Forelimb muscle (tissue), 1 donor: ENCODE data around the gene AMOT. TPM values are rescaled to one million over a fixed set of nuclear protein-coding genes. Genes with fewer than 3 reads are reported as not detected.

Source experiments
- DNase-seq: peaks from one replicate; pipeline ENCODE4 v3.0.0-alpha.2; 2013; ENCODE audit warnings: low read depth
- polyA plus RNA-seq: library from polyadenylated mRNA; unstranded; fragments of 120-200 nt; gene quantifications from one replicate; pipeline ENCODE4 v1.2.1, GENCODE V29; 2013; ENCODE audit not compliant: insufficient read length

AMOT gene
- polyA plus RNA-seq, 1 donor, result 22.1 TPM

DNA sequence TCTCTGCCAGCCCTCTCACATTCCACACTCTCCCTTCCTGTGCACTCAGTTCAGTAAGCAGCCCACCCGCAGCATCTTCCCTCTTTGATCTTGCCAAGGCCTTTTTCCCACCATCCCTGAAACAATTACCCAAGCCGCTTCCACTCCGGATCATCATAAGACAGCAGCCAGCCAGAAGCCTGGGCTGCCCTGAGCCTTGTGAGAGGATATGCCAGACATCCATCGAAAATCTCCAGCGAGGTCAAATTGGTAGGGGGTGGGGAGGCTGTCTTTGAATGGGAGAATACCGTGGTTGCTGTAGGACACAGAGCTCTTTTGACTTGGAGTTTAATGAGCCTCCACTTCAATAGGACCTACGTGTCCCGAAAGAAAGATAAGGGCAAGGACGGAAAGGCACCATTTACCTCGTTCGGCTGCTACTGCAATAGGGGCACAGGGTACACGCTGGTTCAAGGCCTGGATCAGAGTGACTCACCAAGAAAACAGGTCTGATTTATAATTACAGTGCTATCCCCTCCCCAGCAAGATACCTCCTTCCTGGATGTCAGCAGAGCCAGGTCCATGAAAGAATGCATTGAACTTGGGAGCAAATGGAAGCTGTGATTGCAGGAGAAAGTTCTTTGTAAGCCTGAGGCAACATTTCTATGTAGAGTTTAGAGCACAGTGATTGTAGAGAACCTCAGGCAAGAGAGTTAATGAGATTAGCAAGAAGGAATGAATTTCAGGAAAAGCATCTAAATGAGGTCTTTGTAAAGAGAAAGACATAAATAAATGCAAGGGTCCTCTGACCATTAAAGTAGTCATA is 39.5 kb downstream of the AMOT start:
- no peak for DNase-seq

DNA sequence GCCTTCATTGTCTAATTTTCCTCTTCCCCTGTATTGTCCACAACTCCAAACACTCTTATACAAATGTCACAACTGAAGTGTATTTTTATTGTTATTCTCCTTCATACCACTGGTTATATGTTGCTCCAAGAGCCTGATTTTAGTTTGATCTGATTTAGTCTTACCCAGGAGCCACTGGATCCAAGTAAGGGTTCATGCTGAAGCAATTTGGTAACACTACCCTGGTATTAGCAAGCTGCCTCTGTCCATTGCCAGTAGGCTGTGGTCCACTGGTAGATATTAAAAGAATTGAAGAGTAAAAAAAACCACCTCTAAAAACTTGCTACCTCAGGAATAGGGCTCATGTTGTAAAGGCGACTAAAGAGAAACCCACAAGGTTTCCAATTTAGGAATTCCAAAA is 41.2 kb downstream of the AMOT start:
- no peak for DNase-seq

DNA sequence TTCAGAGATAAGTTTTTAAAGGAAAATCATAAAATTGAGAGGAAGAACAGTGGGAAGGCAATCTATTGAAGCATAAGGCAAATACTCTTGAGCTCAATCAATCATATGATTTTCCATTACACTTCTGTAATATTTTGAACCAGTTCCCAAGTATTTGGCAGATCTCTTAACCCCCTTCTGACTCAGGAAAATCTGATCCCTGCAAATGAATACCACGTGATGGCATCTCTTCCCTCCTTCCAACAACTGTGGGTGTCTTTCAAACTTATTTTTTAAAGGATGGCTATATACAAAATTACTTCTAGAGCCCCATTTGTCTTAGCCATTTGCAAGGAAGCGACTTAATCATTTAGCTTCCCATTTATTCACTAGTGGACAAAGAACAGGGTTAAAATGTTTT is 41.9 kb downstream of the AMOT start:
- DNase-seq, result no peak

DNA sequence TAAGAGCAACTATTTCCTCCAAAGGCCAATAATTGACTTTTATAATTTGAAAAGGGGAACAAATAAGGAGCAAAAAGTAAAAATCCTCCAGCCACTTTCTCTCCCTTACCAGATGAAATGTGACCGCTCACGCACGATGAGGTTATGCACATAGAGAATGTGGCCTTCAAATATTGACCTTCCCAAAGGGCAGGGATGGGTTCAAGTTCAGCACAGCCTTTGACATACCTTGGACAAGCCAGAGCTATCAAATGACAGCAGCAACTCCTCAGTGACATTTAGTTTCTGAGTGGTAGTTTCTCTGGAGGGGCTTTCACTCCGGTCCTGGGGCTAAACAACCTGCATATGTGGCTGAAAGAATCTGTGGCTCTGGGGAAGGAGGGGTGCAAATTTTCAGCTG is 50.7 kb downstream of the AMOT start:
- no peak for DNase-seq

DNA sequence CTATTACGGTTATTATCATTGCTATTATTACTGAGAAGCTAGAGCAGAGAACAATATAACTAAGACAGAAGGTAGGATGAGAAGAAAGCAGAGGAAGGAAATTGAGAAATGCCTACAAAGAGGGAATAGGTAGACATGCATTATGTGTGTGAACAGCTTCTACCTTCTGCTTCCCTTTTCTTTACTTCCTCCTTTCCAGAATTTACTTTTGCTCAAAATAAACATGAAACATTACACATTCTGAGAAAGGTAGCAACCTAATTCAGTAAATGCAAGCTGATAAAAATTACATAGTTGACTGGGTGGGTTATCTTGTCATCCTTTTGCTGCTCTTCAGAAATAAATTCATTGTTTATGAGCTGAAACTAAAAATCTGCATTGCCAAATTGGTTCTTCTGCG is 54.6 kb downstream of the AMOT start:
- no peak for DNase-seq

DNA sequence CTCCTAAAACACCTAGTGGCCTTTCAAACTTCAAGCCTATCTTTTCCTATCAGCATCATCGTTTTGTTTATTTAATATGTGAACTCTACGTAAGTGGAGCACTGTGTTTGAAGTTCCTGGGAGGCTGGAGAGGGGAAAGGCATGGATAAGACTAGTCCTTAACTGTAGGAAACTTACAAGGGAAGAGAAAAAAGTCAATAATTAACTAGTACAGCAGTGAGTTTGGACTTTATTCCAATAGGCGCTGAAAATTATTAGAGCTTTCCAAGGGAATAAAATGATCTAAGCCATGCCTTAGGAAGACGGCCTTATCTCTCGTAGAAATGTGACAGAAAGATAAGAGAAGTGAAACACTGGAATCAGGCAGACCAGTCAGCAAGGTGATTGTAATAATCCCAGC is 55.3 kb downstream of the AMOT start:
- DNase-seq, result no peak

DNA sequence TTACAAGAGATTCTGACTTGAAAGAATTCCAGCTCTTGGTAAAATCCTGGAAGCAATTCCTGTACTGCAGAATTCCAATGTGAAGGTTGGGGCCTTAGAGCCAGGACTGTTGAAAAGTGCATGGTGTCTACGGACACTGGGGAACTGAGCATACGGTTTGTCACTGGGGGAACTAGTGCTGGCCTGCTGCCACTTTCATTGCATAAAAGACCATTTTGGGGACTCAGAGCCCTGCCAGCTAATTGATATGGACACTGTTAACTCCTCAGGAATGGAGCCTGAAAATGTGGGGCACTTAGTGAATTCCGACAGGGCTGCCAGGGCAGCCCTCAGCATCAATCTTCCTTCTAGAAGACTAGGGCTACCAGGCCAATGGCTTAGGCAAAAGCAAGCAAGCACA is 55.9 kb downstream of the AMOT start:
- DNase-seq, result no peak

DNA sequence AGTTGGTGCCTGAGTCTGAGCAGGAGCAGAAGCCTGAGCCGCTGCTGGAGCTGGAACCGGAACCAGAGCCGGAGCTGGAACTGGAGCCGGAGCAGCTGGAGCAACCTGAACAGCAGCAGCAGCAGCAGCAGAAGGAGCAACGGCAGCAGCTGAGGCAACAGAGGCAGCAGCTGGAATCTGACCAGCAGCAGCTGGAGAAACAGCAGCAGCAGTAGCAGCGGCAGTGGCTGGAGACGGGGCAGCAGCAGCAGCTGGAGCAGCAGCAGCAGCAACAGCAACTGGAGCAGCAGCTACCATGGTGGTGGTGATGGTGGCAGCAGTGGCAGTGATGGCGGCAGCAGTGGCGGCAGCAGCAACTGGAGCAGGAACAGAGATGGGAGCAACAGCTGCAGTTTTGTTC is 61.5 kb downstream of the AMOT start:
- DNase-seq, result no peak

DNA sequence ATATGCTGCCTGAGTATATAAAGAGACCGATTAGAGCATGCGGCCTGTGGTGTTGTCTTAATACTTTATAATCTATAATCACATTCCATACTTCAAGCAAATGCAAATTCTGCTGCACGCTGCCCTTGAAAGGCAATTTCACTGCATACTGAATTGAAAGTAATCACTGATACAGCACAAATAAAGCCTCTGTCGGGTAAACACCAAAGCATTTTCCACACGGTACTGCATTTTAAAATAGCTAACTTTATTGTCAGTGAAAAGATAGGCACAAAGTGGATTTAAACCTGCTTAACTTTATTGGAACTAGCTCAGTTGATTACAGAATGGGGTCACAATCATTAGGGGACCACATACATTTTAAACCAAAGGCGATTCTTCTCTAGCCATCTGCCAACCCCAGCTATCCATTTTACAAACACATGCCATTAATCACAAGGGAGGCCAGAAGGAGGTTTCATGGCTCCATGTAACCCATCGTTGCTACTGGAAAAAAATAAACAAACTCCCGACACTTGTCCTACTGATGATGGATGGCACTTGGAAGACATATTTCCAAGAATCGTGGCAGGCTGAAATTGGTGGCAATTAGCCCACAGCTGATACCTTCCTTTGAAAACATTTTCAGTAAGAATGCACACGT is 65.9 kb downstream of the AMOT start:
- DNase-seq, result no peak

DNA sequence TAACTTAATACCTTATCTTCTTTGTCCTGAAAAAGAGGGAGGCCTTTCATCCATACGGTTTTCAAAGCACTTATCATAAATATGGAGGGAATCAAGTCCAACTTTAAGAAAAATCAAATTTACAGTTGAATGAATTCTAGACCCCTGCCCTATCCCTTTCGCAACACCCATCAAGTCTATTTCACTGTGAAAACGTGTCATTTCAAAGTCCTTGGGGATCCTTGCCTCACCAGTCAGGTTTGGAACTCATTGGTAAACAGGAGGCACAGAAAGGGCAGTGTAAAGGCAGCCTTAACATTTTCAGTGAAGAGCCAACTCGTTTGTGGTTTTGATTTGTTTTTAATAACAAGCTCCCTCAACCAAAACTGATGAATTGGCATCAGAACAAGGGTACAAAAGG is 66.5 kb downstream of the AMOT start:
- DNase-seq, result no peak

DNA sequence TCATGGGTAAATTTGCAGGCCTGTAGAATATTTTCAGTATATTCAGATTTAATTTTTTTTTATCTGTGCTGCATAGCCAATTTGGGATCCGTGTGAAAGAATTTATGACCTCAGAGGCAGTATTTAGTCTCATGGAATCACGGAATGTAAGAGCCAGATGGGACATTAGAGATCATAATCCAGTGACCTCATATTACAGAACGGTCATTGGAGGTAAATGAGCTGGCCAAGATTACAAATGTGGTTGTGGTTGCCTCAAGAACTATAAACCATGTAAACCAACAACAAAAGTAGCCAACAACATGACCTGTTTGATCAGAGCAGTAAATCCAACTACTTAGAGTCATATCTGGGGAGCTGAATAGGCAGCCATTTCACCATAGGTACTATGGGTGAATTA is 71.6 kb downstream of the AMOT start:
- DNase-seq, result no peak

DNA sequence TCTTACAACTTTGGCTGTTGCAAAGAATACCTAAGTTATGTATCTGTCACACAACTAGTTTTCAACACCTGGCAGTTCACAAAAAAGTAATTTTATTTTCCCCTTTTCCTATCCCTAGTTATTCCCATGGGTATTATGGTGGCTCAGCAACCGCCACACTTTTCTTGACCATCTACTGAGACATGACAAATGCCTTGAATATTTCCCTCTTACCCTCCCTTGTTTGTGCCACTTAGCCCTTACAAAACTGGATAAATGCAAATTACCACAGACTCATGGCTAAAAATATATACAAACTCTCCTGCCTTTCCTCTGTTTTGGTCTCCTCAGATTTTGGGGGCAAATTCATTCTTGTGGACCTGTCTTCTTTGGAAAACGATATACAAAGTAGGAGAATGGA is 72.1 kb downstream of the AMOT start:
- DNase-seq, result no peak

DNA sequence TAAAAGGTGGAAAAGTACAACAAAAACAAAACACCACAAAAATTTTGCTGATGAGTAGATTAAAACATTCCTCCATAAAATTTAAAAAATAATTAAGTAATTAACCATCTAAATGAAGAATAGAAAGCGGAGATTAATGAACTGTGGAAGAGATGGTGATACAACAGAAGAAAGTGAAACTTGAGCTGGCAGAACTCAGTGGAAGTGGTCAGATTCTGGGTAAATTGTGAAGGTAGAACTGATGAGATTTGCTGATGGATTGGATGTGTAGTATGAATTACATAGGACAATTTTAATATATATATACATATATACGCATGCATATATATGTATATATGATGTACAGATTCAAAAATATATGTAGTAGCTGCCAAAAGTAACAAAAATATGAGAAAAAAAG is 73.9 kb downstream of the AMOT start:
- no peak for DNase-seq

DNA sequence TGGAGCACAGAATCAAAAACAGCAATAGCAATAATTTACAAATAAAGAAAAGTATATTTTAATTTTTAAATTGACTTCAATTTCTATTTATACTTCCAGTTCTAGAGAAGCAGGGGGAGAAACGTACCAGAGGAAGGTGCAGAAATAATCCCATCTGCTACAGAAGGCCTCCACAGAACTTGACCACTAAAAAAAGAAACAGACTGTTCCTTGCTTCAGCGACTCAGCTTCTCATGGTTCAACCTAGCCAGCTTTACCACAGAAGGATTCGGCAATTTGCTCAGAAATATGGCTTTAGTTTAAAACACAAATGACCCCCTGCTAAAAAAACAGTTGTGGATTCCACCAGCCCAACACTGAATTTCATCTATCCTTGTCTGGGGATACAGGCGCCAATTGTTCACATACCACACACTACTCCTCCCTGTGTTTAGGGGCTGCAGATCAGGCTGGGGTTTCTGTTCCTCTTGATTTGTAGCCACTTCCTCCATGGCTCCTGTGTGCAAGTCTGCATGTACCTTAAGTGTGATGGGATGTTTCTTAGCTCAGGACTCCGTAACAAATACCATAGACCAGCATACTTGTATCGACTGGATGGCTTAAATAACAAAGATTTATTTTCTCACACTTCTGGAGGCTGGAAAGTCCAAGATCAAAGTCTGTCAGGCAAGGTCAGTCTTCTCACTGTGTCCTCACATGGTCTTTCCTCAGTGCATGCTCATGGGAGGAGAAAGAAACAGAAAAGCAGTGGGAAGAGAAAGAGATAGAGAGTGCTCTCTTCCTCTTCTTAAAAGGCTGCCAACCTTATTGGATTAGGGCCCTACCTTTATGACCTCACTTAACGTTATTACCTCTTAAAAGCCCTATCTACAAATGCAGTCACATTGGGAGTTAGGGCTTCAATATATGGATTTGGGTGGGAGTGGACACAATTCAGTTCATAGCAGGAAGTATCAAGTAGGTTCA is 79.1 kb downstream of the AMOT start:
- no peak for DNase-seq

DNA sequence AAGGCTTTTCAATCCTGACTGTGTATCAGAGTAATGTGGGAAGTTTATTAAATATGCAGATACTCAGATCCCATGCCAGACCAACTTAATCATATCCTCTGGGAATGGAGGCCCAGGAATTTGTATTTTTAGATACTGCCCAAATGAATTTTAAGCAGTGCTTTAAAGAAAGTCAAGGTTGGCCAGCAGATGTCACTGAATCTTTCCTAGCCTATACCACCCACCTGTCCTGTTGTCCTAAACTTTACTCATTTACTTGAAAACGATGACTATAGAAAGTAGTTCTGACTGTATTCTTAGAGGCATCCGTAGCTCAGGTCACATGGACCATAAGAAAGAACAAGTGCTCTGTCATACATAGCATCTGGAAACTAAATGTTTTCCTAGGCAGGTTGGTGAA is 79.9 kb downstream of the AMOT start:
- DNase-seq, result no peak

DNA sequence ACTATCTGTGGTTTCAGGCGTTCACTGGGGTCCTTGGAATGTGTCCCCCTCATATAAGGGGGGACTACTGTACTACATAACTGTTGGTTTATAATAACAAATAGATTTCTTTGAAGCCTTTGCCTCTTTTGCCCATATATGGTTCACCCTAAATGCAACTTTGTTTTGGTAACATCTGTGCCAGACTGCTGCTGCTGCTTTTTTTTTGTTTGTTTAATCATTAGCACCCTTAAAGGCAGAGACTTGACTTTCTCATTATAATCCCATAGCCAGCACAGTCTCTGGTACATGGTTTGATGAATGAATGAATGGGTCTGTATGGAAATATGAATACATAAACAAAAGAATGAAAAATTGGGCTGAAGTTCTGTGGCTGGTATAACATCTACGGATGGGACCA is 80.7 kb downstream of the AMOT start:
- DNase-seq, result no peak

DNA sequence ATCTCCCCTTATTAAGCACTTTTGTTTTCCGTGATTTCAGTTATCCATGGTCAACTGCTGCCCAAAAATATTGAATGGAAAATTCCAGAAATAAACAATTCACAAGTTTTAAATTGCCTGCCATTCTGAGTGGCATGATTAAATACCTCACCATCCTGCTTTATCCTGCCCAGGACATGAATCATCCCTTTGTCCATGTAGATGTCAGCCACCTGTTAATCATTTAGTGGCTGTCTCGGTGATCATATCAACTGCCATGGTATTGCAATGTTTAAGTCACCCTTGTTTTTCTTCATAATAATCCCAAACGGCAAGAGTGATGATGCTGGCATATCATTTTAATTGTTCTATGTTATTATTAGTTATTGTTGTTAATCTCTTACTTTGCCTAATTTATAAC is 81.1 kb downstream of the AMOT start:
- DNase-seq, result no peak

DNA sequence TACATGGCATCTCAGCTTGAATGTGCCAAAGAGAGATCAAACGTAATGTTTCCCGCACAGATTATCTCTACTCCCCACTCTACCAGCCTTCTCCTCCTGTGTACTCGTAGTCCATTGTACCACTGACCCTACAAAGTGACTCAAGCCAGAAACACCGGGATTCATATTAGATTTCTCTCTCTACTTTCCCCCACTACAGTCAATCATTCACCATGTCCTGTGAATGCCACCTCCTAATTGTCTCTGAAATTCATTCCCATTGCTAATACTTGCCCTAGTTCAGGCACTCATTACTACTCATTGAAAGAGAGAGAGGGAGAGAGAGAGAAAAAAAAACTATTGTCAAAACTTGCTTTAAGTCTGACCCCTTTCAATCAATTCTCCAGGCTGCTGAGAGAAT is 82.7 kb downstream of the AMOT start:
- DNase-seq, result no peak

DNA sequence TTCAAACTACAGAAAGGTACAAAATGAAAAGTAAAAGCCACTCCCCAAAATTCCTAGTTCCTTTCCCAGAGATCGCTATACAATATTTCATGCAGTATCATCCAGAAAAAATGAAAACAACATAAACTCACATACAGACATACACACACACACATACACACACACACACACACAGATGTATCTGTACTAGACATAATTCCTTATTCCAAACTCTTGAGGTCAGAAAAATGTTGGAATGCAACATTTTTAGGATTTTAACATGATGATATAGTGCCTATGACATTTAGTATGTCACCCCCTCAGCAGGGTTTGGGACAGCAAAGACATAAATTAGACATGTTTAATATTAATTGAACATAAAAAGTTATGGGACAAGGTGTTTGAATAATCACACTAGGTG is 87.5 kb downstream of the AMOT start:
- no peak for DNase-seq

DNA sequence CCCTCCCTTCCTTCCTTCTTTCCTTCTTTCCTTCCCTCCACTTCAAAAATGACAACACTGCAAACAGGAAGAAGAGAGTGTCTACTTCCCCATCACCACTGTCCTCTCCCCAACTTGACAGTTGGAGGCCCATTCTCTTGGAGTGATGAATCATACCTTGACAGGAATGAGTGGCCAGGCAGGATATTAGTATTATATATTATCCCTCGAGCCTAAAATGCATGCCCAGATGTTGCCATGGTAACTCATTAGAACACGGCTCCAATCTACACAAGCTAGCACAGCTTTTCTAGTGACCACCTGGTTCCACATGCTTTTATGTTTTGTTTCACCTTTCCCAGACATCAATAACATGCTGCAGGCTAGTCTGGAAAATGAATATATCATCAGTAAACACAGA is 89.6 kb downstream of the AMOT start:
- no peak for DNase-seq

DNA sequence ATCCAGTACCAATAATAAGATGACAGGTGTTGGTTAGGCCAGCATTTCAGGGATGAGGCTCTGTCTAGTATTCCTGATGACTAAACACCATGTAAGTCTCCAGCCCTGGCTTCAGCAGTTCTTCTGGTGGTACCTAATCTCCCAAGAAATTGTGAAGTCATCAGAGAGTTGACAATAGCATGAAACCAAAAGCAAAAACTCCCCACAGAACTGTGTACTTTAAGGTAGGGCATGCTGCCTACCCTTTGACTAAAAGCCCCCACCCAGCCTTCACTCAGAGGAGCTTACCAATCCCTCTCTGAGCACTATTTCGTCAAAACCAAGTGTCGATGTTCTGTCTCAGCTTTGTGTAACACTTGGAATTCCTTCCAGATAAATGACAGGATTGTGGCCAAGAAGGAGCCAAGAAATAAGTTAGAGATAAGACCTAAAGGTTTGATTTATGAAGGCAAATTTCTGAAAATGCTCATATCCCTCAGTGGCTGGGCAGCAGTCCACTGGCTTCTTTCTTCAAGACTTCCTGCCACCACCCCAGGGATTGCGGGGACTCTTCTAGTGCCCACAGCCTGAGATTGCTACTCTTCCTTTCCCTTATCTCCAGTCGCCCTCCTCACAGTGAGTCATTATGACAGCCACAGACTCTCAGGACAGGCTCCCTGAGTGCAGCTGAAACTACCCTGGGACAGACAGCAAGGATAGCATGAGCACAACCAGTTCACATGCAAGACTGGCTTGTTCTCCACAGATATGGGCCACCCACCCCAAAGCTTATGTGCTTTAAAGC is 93.6 kb downstream of the AMOT start:
- no peak for DNase-seq
